Femur (tissue), 1 donor: ENCODE data around the gene SULT6B1.
A peak's percentile ranks its signal among the peaks of the same experiment; 100 is the strongest.

ENCODE experiments used
- DNase-seq: peaks from one replicate; pipeline ENCODE4 v3.0.0-alpha.2; 2017

SULT6B1 gene

GRCh38 chr2:37146062-37146461 is 42.4 kb downstream of the SULT6B1 start:
- DNase-seq = no peak

- DNase-seq = no peak
Measured at GRCh38 chr2:37143974-37144373, 44.5 kb downstream of the SULT6B1 start.

- DNase-seq = no peak
Measured at GRCh38 chr2:37142546-37142945, 45.9 kb downstream of the SULT6B1 start.

- no peak for DNase-seq
Measured at GRCh38 chr2:37132914-37133313, 55.6 kb downstream of the SULT6B1 start.

- DNase-seq = peak; percentile 63
Measured at GRCh38 chr2:37125416-37125815, 63.1 kb downstream of the SULT6B1 start.

GRCh38 chr2:37119157-37119556 is 69.3 kb downstream of the SULT6B1 start:
- DNase-seq = no peak
